Stimulated activated CD4-positive, alpha-beta T cell treated with anti-CD3 and anti-CD28 coated beads, Interleukin-2, amount 100 ng/mL, for 4 hours (primary cell): ENCODE data around the gene RPL10A.

Source experiments
- DNase-seq: peaks from one replicate; pipeline ENCODE4 v3.0.0-alpha.2; 2020; ENCODE audit warnings: low read depth

RPL10A gene

GRCh38 chr6:35476004-35476403 is 7.8 kb downstream of the RPL10A start:
- no peak for DNase-seq

GRCh38 chr6:35477028-35477427 is 8.8 kb downstream of the RPL10A start:
- DNase-seq: no peak

- DNase-seq: no peak
These were observed 9.5 kb downstream of the RPL10A start for GRCh38 chr6:35477551-35478179.

- no peak for DNase-seq
These were observed 10.1 kb downstream of the RPL10A start for GRCh38 chr6:35478259-35478658.

GRCh38 chr6:35480176-35480575 is 12.0 kb downstream of the RPL10A start:
- no peak for DNase-seq

- no peak for DNase-seq
These were observed 13.0 kb downstream of the RPL10A start for GRCh38 chr6:35481226-35481625.

GRCh38 chr6:35483062-35483461 is 14.9 kb downstream of the RPL10A start:
- DNase-seq: no peak

GRCh38 chr6:35483490-35483889 is 15.3 kb downstream of the RPL10A start:
- no peak for DNase-seq

GRCh38 chr6:35483893-35484645 is 15.9 kb downstream of the RPL10A start:
- no peak for DNase-seq

GRCh38 chr6:35484921-35485392 is 16.8 kb downstream of the RPL10A start:
- no peak for DNase-seq

GRCh38 chr6:35485402-35485877 is 17.2 kb downstream of the RPL10A start:
- no peak for DNase-seq

- DNase-seq: no peak
These were observed 18.1 kb downstream of the RPL10A start for GRCh38 chr6:35486005-35486925.

- DNase-seq: no peak
These were observed 19.7 kb downstream of the RPL10A start for GRCh38 chr6:35487658-35488516.

GRCh38 chr6:35488517-35488862 is 20.3 kb downstream of the RPL10A start:
- no peak for DNase-seq

GRCh38 chr6:35489066-35489465 is 20.9 kb downstream of the RPL10A start:
- DNase-seq: no peak

GRCh38 chr6:35489995-35490791 is 22.0 kb downstream of the RPL10A start:
- no peak for DNase-seq

- no peak for DNase-seq
These were observed 22.8 kb downstream of the RPL10A start for GRCh38 chr6:35490821-35491557.

GRCh38 chr6:35491558-35492257 is 23.5 kb downstream of the RPL10A start:
- DNase-seq: no peak

GRCh38 chr6:35492258-35492973 is 24.2 kb downstream of the RPL10A start:
- DNase-seq: no peak
